HG02840 (cell line): ENCODE data around the gene PDLIM5.
"Not testable (repeated sequence)": the region's sequence is repeated elsewhere in the genome, so short reads cannot be mapped to it uniquely, and the experiment has no call there.

Source experiments
- ATAC-seq: cut with Tn5 transposase; IDR thresholded peaks from one replicate; pipeline ENCODE4 v1.9.1; 2021; ENCODE audit warnings: mild to moderate bottlenecking, moderate library complexity, moderate number of reproducible peaks; ENCODE audit not compliant: unreplicated experiment, low FRiP score

The PDLIM5 gene

GRCh38 chr4:94635177-94635576 lies 183.4 kb downstream of the PDLIM5 start:
- no peak for ATAC-seq

GRCh38 chr4:94636004-94636403 lies 184.3 kb downstream of the PDLIM5 start:
- no peak for ATAC-seq

- ATAC-seq: no peak
These were observed 187.6 kb downstream of the PDLIM5 start for GRCh38 chr4:94639298-94639697.

GRCh38 chr4:94640151-94640550 lies 188.4 kb downstream of the PDLIM5 start:
- no peak for ATAC-seq

GRCh38 chr4:94641702-94642560 lies 190.2 kb downstream of the PDLIM5 start:
- ATAC-seq: no peak

GRCh38 chr4:94642561-94642866 lies 190.8 kb downstream of the PDLIM5 start:
- no peak for ATAC-seq

- ATAC-seq: no peak
These were observed 197.0 kb downstream of the PDLIM5 start for GRCh38 chr4:94648699-94649098.

- ATAC-seq: no peak
These were observed 197.8 kb downstream of the PDLIM5 start for GRCh38 chr4:94649381-94650133.

GRCh38 chr4:94650134-94650495 lies 198.4 kb downstream of the PDLIM5 start:
- no peak for ATAC-seq

- ATAC-seq: no peak
These were observed 198.9 kb downstream of the PDLIM5 start for GRCh38 chr4:94650690-94651089.

GRCh38 chr4:94653095-94653649 lies 201.4 kb downstream of the PDLIM5 start:
- ATAC-seq: no peak

- ATAC-seq: no peak
These were observed 202.4 kb downstream of the PDLIM5 start for GRCh38 chr4:94653984-94654609.

- no peak for ATAC-seq
These were observed 203.0 kb downstream of the PDLIM5 start for GRCh38 chr4:94654714-94655113.

- ATAC-seq: no peak
These were observed 208.9 kb downstream of the PDLIM5 start for GRCh38 chr4:94660614-94661013.

GRCh38 chr4:94665021-94665420 lies 213.3 kb downstream of the PDLIM5 start:
- not testable (repeated sequence) for ATAC-seq

- no peak for ATAC-seq
These were observed 214.0 kb downstream of the PDLIM5 start for GRCh38 chr4:94665500-94666404.

GRCh38 chr4:94668724-94669123 lies 217.0 kb downstream of the PDLIM5 start:
- ATAC-seq: no peak

- no peak for ATAC-seq
These were observed 218.2 kb downstream of the PDLIM5 start for GRCh38 chr4:94669672-94670664.

- no peak for ATAC-seq
These were observed 219.4 kb downstream of the PDLIM5 start for GRCh38 chr4:94671113-94671512.
